Activated naive CD4-positive, alpha-beta T cell treated with anti-CD3 and anti-CD28 coated beads, Interleukin-2, amount 10 ng/mL, durations not matched to agents 5 hours and 36 hours (primary cell): ENCODE measurements around the gene EBI3. TPM values are rescaled to one million over a fixed set of nuclear protein-coding genes. Genes with fewer than 3 reads are reported as not detected.

Experiments
- total RNA-seq, 2 experiments: library from RNA; stranded (reverse); gene quantifications; one replicate each; pipeline ENCODE4 v1.2.3, GENCODE V29; 2021

EBI3 gene
- under 1 TPM in 1 of 2 experiments, not detected in 1; 0.40 TPM for total RNA-seq

GRCh38 chr19:4229179-4229931 is at the start of gene EBI3:
Gene EBI3 (plus strand): TSS chr19:4229523. CDS start chr19:4229551, 28 bp downstream.

GRCh38 chr19:4182084-4182810 is 47.1 kb upstream of the EBI3 start, which contains the start of the genes ANKRD24 and SIRT6:
Gene ANKRD24 (plus strand): TSS chr19:4182689. CDS start chr19:4186426, 3,737 bp downstream.
Gene SIRT6 (minus strand): TSS chr19:4182563. CDS start chr19:4182539, 24 bp downstream.

DNA sequence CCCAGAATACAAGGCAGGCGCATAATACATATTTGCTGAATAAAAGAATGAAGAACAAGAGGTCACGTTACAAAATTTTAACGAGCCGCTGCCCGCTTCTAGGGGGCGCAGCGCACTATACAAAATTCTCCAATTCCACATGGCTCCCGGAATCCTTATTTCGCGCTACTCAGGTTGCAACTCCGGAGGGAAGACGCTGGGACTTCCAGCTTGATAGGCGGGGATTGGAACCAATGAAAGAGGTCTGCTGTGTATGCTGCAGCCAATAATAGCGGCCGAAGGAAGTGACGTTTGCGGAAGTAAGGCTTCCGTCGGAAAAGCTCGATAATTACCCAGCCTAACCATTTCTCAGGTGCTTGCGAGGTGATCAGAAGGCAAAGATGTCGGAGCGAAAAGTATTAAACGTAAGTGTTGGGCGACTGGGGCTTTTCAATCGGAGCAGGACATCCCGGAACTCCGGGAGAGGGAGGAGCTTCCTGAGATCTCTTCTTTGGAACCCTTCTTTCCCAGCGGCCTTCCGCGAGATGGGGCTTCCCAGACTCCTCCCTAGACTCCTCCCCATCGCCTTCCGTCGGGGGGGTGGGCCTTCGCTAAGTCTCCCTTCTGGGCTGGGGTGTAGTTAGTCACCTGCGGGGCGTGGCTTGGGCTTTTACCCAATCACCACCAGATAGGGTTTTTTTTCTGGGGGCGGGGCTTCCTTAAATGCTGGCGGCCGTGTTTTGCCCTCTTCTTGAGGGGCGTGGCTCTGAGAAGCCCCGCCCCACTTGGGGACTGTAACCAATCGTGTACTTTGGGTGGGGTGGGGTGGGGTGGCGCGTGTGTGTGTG is 17.7 kb downstream of the EBI3 start, which contains the start of gene YJU2:
YJU2 (plus strand) TSS at position 314 of the 827 bp plus-strand sequence; CDS start at position 381, 67 bp downstream.

DNA sequence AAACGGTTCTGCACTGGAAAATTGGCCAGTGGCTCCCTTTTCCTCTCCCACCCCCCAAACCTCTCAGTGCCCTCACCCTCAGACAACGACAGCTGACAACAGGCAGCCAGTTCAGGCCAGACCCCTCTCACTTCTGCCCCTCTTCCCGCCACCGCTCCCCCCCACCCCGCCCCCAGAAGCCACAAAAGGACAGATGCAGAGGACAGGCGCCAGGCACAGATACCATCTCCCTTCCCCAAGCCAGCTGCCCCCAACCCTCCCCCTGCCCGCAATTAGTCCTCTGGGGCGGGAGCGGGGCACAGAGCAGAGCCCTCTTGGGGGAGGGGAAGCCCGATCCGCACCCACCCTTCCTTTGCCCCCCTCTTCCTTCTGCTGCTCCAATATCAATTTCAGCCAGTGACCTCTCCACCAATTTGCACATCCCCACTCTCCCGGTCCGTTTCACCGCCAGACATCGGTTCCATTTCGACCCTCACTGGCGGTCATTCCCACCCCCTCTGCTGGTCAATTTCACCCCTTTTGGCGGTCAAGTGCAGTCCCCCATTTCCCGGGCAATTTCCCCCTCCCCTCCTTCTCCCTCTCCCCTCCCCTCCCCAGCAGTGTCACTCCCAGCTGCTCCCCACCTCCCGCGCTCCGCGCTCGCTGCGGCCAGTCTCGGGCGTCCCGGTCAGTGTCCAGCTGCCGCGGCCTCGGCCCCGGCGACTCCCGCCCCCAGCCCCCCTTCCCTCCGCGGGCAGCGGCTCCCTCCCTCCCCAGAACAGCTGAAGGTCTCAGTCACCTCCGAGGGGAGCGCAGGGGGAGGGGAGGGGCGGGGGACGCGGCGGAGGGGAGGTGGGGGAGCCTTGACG is 49.3 kb downstream of the EBI3 start, which contains the start of gene SHD:
SHD (plus strand) TSS at position 848 of the 848 bp plus-strand sequence. CDS start 798 bp downstream, outside the sequence.

Other genes with a start within 250 kb of the EBI3 start
- gene EEF2, start 244.1 kb upstream of the EBI3 start, total RNA-seq, result 1,000 to 10,000 TPM; 2,716 to 2,731 TPM
- 10 to 100 TPM; 28.1 to 28.5 TPM for gene PIAS4, start 221.8 kb upstream of the EBI3 start, total RNA-seq
- gene ZBTB7A, start 162.6 kb upstream of the EBI3 start, total RNA-seq, result 10 to 100 TPM; 45.7 to 47.2 TPM
- 100 to 1,000 TPM; 192 to 194 TPM for gene MAP2K2, start 105.4 kb upstream of the EBI3 start, total RNA-seq
- under 1 TPM in 1 of 2 experiments, not detected in 1; 0.17 TPM for gene CREB3L3, start 75.9 kb upstream of the EBI3 start, total RNA-seq
- 10 to 100 TPM; 30.8 to 35.0 TPM for gene SIRT6, start 47.0 kb upstream of the EBI3 start, total RNA-seq
- 1 to 10 TPM; 1.0 to 1.1 TPM for gene ANKRD24, start 46.8 kb upstream of the EBI3 start, total RNA-seq
- gene YJU2, start 17.6 kb downstream of the EBI3 start, total RNA-seq, result 10 to 100 TPM; 26.0 TPM
- gene SHD, start 49.7 kb downstream of the EBI3 start, total RNA-seq, result not detected
- gene TMIGD2, start 72.9 kb downstream of the EBI3 start, total RNA-seq, result 10 to 100 TPM; 50.3 to 53.2 TPM
- gene FSD1, start 75.1 kb downstream of the EBI3 start, total RNA-seq, result 1 to 10 TPM; 9.5 to 9.6 TPM
- gene STAP2, start 109.3 kb downstream of the EBI3 start, total RNA-seq, result 10 to 100 TPM; 11.3 to 11.4 TPM
- 10 to 100 TPM; 19.3 to 20.4 TPM for gene MPND, start 114.0 kb downstream of the EBI3 start, total RNA-seq
- 10 to 100 TPM; 78.2 to 79.6 TPM for gene SH3GL1, start 171.0 kb downstream of the EBI3 start, total RNA-seq
- 10 to 100 TPM; 54.9 to 60.0 TPM for gene CHAF1A, start 173.1 kb downstream of the EBI3 start, total RNA-seq
- 10 to 100 TPM; 50.0 to 57.5 TPM for gene UBXN6, start 228.3 kb downstream of the EBI3 start, total RNA-seq
- 10 to 100 TPM; 44.3 to 46.3 TPM for gene HDGFL2, start 242.8 kb downstream of the EBI3 start, total RNA-seq